ENCODE results near the gene WWTR1.

Gene WWTR1

GRCh38 chr3:149472030-149472797 lies 185.6 kb downstream of the WWTR1 start:
- intact Hi-C loops (cut with DNase I), result no loop called here
- no peak for DNase-seq

- DNase-seq, result no peak
- intact Hi-C loops (cut with DNase I), result no loop called here
Observed at GRCh38 chr3:149470381-149470780, 187.4 kb downstream of the WWTR1 start.

GRCh38 chr3:149468504-149469212 lies 189.2 kb downstream of the WWTR1 start:
- intact Hi-C loops (cut with DNase I), result no loop called here
- no peak for DNase-seq

Measured in head of caudate nucleus (tissue), 42 donors.